Liver (tissue), 3 donors: ENCODE results near the gene TSKU.
"Not testable (repeated sequence)": the region's sequence is repeated elsewhere in the genome, so short reads cannot be mapped to it uniquely, and the experiment has no call there.

Experiments
- ATF3 ChIP-seq: IDR thresholded peaks from 2 replicates; pipeline ENCODE4 v1.6.1; 2016; ENCODE audit warnings: antibody characterized with exemption
- CTCF ChIP-seq: fragments of 150-350 bp; IDR thresholded peaks from 2 replicates; pipeline ENCODE4 v1.5.1; 2017; ENCODE audit warnings: improper control_type of control experiment, low read depth, low read length; ENCODE audit not compliant: missing input control
- SP1 ChIP-seq: IDR thresholded peaks from 2 replicates; pipeline ENCODE4 v1.6.1; 2018; ENCODE audit warnings: antibody characterized with exemption, mild to moderate bottlenecking
- donor health status: healthy.
- donor health status: healthy.

- not testable (repeated sequence) for TF ChIP-seq SP1, ATF3, CTCF
Observed at GRCh38 chr11:76815678-76816077, 32.5 kb downstream of the TSKU start.
